HG02678 (cell line): Measurements from ENCODE around the gene PATL2.
"Not testable (repeated sequence)": the region's sequence is repeated elsewhere in the genome, so short reads cannot be mapped to it uniquely, and the experiment has no call there.

Source experiments
- ATAC-seq: cut with Tn5 transposase; IDR thresholded peaks from one replicate; pipeline ENCODE4 v1.9.1; 2021; ENCODE audit warnings: mild to moderate bottlenecking, moderate library complexity; ENCODE audit not compliant: unreplicated experiment

Gene PATL2

GRCh38 chr15:44711096-44711742 lies at the start of gene PATL2, which contains the start of gene B2M:
Gene PATL2 (minus strand): TSS chr15:44711323. CDS start chr15:44676490, 34,833 bp downstream.
Gene B2M (plus strand): TSS chr15:44711517. CDS start chr15:44711547, 30 bp downstream.
- ATAC-seq, result peak; percentile 85

GRCh38 chr15:44753345-44753744 lies 42.2 kb upstream of the PATL2 start:
- ATAC-seq, result no peak

- ATAC-seq, result not testable (repeated sequence)
Observed at GRCh38 chr15:44743454-44743853, 32.3 kb upstream of the PATL2 start.

GRCh38 chr15:44739222-44739847 lies 28.2 kb upstream of the PATL2 start:
- not testable (repeated sequence) for ATAC-seq

- ATAC-seq, result no peak
Observed at GRCh38 chr15:44738340-44738984, 27.3 kb upstream of the PATL2 start.

GRCh38 chr15:44736181-44736765 lies 25.1 kb upstream of the PATL2 start, which contains the start of gene TRIM69:
Gene TRIM69 (plus strand): TSS chr15:44736528. CDS start chr15:44736705, 177 bp downstream.
- ATAC-seq, result peak; percentile 41

- ATAC-seq, result peak; percentile 49
Observed at GRCh38 chr15:44735482-44736180, 24.5 kb upstream of the PATL2 start.

GRCh38 chr15:44734839-44735481 lies 23.8 kb upstream of the PATL2 start:
- no peak for ATAC-seq

- peak; percentile 2 for ATAC-seq
Observed at GRCh38 chr15:44729408-44730127, 18.4 kb upstream of the PATL2 start.

GRCh38 chr15:44728576-44729407 lies 17.7 kb upstream of the PATL2 start:
- ATAC-seq, result peak; percentile 76

GRCh38 chr15:44728232-44728575 lies 17.1 kb upstream of the PATL2 start:
- not testable (repeated sequence) for ATAC-seq

- no peak for ATAC-seq
Observed at GRCh38 chr15:44727485-44728231, 16.5 kb upstream of the PATL2 start.

GRCh38 chr15:44726568-44727484 lies 15.7 kb upstream of the PATL2 start:
- peak; percentile 41 for ATAC-seq

GRCh38 chr15:44726136-44726535 lies 15.0 kb upstream of the PATL2 start:
- no peak for ATAC-seq

- no peak for ATAC-seq
Observed at GRCh38 chr15:44722011-44722410, 10.9 kb upstream of the PATL2 start.

GRCh38 chr15:44720460-44721176 lies 9.5 kb upstream of the PATL2 start:
- no peak for ATAC-seq
